ENCODE data around the gene SLC25A25. TPM values are rescaled to one million over a fixed set of nuclear protein-coding genes. Genes with fewer than 3 reads are reported as not detected.

SLC25A25 gene
- polyA plus RNA-seq, 3 donors = 12.6 to 13.7 (median 12.8) TPM

- no peak for DNase-seq
Measured at GRCh38 chr9:128048663-128049062, 19.4 kb upstream of the SLC25A25 start.

GRCh38 chr9:128049843-128050242 lies 18.2 kb upstream of the SLC25A25 start:
- no peak for DNase-seq

- no peak for DNase-seq
Measured at GRCh38 chr9:128051932-128052709, 15.9 kb upstream of the SLC25A25 start.

GRCh38 chr9:128053560-128053959 lies 14.5 kb upstream of the SLC25A25 start:
- DNase-seq = no peak

DNA sequence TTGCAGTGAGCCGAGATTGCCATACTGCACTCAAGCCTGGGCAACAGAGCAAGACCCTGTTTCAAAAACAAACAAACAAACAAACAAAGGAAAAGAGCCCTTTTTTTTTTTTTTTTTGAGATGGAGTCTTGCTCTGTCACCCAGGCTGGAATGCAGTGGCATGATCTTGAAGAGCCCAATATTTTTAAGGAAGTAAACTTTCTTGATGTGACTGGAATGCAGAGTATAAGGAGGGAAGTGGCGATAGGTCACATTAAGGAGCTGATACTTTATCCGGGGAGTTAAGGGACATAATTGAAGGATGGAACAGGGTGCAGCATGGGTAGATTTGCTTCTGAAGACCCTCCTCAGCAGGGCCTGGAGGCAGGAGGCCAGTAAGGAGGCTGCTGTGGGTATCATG lies 13.9 kb upstream of the SLC25A25 start:
- DNase-seq = no peak

DNA sequence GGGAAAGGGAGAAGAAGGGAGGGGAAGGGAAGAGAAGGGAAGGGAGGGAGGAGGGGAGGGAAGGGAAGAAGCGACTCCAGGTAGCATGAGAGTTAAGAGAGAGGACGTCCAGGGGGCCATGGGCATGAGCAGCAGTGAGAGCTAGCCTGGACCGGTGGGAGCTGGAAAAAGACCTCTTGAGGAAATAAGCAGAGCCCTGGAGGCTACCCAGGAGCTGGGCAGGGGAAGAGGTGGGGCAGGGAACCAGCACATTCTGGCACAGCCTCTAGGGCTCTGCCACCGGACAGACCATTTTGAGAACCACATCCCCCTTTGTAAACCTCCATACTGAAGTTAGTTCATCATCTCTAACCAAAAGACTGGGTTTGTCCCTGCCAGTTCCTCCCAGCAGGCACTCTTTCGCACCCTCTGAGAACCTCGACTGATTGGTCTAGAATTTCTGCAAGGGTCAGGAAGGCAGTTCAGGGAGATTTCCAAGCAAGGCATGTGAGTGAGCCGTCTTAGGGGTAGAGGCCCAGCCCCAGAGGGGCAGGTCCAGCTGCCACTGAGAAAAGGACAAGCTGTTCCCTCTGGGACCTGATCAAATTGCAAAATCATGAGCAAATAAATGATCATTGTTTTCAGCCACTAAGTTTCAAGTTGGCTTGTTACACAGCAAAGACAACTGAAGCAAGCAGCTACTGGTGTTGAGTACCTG lies 12.5 kb upstream of the SLC25A25 start:
- no peak for DNase-seq

GRCh38 chr9:128056086-128056485 lies 11.9 kb upstream of the SLC25A25 start:
- no peak for DNase-seq

GRCh38 chr9:128056887-128057723 lies 10.9 kb upstream of the SLC25A25 start:
- no peak for DNase-seq

- no peak for DNase-seq
Measured at GRCh38 chr9:128057724-128058409, 10.2 kb upstream of the SLC25A25 start.

DNA sequence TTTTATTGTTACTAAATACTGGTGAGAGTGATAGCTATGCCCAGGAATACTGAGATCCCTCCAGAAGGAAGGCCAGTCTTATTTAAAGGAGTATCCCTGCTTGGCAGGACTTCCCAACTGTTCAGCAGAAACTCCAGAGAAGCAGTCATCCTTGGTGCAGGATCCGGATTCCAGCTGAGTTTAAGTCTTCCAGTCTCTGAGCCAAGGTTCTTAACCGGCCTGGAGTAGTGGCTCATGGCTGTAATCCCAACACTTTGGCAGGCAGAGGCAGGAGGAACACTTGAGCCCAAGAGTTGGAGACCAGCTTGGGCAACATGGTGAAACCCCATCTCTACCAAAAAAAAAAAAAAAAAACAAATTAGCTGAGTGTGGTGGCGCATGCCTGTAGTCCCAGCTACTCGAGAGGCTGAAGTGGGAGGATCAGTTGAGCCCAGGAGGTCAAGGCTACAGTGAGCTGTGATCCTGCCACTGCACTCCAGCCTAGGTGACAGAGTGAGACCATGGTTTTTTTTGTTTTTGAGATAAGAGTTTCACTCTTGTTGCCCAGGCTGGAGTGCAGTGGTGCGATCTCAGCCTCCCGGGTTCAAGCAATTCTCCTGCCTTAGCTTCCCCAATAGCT lies 8.6 kb upstream of the SLC25A25 start:
- DNase-seq = no peak

GRCh38 chr9:128061275-128061960 lies 6.6 kb upstream of the SLC25A25 start:
- DNase-seq = no peak

GRCh38 chr9:128062279-128062678 lies 5.8 kb upstream of the SLC25A25 start:
- DNase-seq = no peak

GRCh38 chr9:128062846-128063831 lies 4.9 kb upstream of the SLC25A25 start:
- DNase-seq = no peak

DNA sequence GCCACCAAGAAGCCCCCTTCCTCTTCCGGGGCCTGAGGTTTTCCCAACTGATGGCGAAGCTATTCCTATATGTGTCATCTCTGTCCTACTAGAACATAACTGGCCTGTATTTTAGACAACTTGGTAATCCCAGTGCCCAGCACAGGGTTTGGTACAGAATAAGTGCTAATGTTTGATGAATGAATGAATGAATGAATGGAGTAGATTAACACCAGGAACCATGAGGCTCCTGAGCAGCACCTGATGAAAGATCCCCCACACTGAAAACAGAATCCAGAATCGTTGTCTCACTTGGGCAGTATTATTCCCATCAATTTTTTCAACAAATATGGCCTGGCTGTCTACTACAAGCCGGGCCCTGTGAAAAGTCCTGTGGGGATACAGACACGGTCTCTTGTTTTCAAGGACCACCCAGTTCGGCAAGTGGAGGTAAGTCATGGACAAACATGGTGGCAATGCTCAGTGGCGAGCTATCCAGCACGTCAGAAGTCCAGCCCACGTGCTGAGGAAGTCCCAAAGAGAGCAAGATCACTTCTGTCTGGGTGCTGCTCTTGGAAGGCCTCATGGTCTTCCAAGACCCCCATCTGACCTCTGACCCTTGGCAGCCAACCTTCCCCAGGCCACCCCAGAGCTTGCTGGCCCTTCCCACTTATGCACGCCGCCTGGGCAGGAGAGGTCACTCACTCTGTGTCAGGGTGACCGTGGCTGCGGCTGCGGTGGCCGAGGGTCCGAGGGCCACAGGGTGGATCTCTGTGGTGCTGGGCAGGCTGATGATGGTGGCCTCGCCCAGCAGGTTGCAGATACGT lies 1.9 kb upstream of the SLC25A25 start:
- no peak for DNase-seq

- DNase-seq = peak; percentile 99
Measured at GRCh38 chr9:128066713-128067644, 1.1 kb upstream of the SLC25A25 start, which contains the start of gene NAIF1. Gene NAIF1 (minus strand): TSS chr9:128067320. CDS start chr9:128067101, 219 bp downstream.

GRCh38 chr9:128068386-128069205 lies 564 bp downstream of the SLC25A25 start:
- no peak for DNase-seq
